Gastroesophageal sphincter (tissue), 3 donors: ENCODE data around the gene GALNT9.

Experiments used
- CTCF ChIP-seq, 4 experiments: fragments of 200-600 bp in 2 of 4; fragments of 450-650 bp in 2 of 4; sonication (generic) in 1 of 4; IDR thresholded peaks; one replicate each; pipeline ENCODE4 v1.5.1; 2017 to 2019; ENCODE audit warnings: antibody characterized with exemption in 4 of 4, mild to moderate bottlenecking in 2 of 4, moderate library complexity in 2 of 4
- EP300 ChIP-seq: sonication (generic); formaldehyde crosslinking; IDR thresholded peaks from one replicate; pipeline ENCODE4 v1.6.1; 2017; ENCODE audit warnings: antibody characterized with exemption, mild to moderate bottlenecking

DNA sequence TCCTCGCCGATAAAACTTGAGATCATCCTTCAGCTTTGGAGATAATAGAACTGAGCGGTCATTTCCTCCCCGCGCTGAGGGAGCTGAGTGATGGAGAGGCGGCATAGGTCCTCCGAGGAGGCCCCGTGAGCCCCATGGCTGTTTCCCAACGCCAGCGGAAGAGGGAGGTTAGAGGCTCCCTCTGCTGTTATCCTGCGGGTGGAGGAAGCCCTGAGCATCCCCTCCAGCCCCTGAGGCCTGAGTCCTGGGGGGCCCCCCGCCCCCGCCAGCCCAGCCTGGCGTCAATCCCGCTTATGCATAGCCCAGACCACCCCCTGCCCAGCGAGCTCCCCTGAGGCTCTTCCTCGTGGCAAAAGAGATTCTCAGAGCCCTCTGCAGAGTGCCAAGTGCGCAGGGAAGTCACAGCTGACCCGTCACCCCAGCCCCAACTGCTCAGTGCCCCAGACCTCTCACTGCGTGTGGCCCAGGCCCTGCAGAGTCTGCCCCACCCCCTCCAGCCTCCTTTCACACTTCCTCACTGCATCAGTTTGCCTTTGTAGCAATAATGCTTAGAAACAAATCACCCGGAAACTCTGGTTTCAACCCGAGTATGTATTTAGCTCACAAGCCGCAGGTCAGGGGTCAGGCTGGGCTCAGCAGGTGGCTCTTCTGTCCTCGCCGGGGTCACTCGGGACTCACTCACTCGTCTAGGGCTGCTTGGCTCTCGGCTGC lies 44.7 kb upstream of the GALNT9 start:
- TF ChIP-seq CTCF (IDR thresholded peaks at IDR 0.05) (peak in 1 of 4 experiments; percentile 14), EP300 (no peak)
